SK-N-MC (cell line): Measurements from ENCODE around the gene ALDH3B2.
A peak's percentile ranks its signal among the peaks of the same experiment; 100 is the strongest.

Experiments
- DNase-seq: peaks from one replicate; pipeline ENCODE4 v3.0.0-alpha.2; 2011; ENCODE audit warnings: low read depth, low spot score
- H3K27ac ChIP-seq: fragments of 200-600 bp; sonication (generic); 2 replicates; pipeline ENCODE4 v1.5.1; 2016; ENCODE audit warnings: mixed run types
- H3K36me3 ChIP-seq: fragments of 200-600 bp; sonication (generic); 2 replicates; pipeline ENCODE4 v1.6.1; 2017; ENCODE audit warnings: antibody characterized with exemption, low read length, mixed read lengths; ENCODE audit not compliant: insufficient read depth
- H3K4me3 ChIP-seq: fragments of 200-600 bp; sonication (generic); 2 replicates; pipeline ENCODE4 v1.5.1; 2016
- H3K9ac ChIP-seq: fragments of 200-600 bp; sonication (generic); 2 replicates; pipeline ENCODE4 v1.8.0; 2017; ENCODE audit warnings: mixed run types, mixed read lengths; ENCODE audit not compliant: insufficient read length
- H3K9me3 ChIP-seq: fragments of 200-600 bp; sonication (generic); 2 replicates; pipeline ENCODE4 v1.6.1; 2017; ENCODE audit warnings: low read depth, mild to moderate bottlenecking, antibody characterized with exemption, low read length, moderate library complexity, mixed read lengths
- EZH2 ChIP-seq: fragments of 200-600 bp; sonication (generic); IDR thresholded peaks from one replicate; pipeline ENCODE4 v1.6.1; 2017; ENCODE audit warnings: antibody characterized with exemption
- FOXP2 ChIP-seq: optimal IDR thresholded peaks from 2 replicates; pipeline ENCODE3; 2011; ENCODE audit warnings: mild to moderate bottlenecking, moderate library complexity; ENCODE audit not compliant: insufficient read depth; ENCODE audit errors: extremely low read length, control extremely low read depth
- POLR2AphosphoS5 ChIP-seq: IDR thresholded peaks from 2 replicates; pipeline ENCODE4 v1.6.1; 2012; ENCODE audit warnings: mild to moderate bottlenecking, low read depth, low read length, borderline replicate concordance

The ALDH3B2 gene

GRCh38 chr11:67656278-67656922 lies 18.0 kb downstream of the ALDH3B2 start:
- no peak overlapping the region for H3K9ac ChIP-seq
- no peak overlapping the region for H3K27ac ChIP-seq
- no peak for DNase-seq
- H3K36me3 ChIP-seq, result no peaks in the 10 kb centered on the region
- TF ChIP-seq POLR2AphosphoS5, result no peak
- TF ChIP-seq FOXP2, result no peak
- no peak for TF ChIP-seq EZH2
- no peaks in the 10 kb centered on the region; the same call in 1 of the 2 replicates for H3K9me3 ChIP-seq
- H3K4me3 ChIP-seq, result no peak overlapping the region

GRCh38 chr11:67654225-67654624 lies 20.2 kb downstream of the ALDH3B2 start:
- no peak overlapping the region for H3K4me3 ChIP-seq
- no peak for DNase-seq
- H3K27ac ChIP-seq, result no peak overlapping the region
- H3K9me3 ChIP-seq, result no peaks in the 10 kb centered on the region; the same call in 1 of the 2 replicates
- no peaks in the 10 kb centered on the region for H3K36me3 ChIP-seq
- TF ChIP-seq EZH2, result no peak
- no peak for TF ChIP-seq FOXP2
- no peak for TF ChIP-seq POLR2AphosphoS5
- no peak overlapping the region for H3K9ac ChIP-seq

GRCh38 chr11:67652965-67653845 lies 21.2 kb downstream of the ALDH3B2 start:
- H3K9me3 ChIP-seq, result no peaks in the 10 kb centered on the region; the same call in 1 of the 2 replicates
- no peak for DNase-seq
- no peak overlapping the region for H3K9ac ChIP-seq
- peak overlapping the region; percentile 40; the same call in 1 of the 2 replicates for H3K4me3 ChIP-seq
- H3K36me3 ChIP-seq, result no peaks in the 10 kb centered on the region
- TF ChIP-seq EZH2 (no peak), FOXP2 (no peak), POLR2AphosphoS5 (no peak)
- peak overlapping the region; percentile 56; the same call in 1 of the 2 replicates for H3K27ac ChIP-seq

- DNase-seq, result peak; percentile 53
- Histone ChIP-seq H3K4me3 (peak overlapping the region; percentile 40), H3K36me3 (no peaks in the 10 kb centered on the region), H3K9ac (no peak overlapping the region), H3K27ac (peak overlapping the region; percentile 56; the same call in 1 of the 2 replicates), H3K9me3 (no peaks in the 10 kb centered on the region; the same call in 1 of the 2 replicates)
- no peak; the same call in 1 of the 2 replicates for TF ChIP-seq POLR2AphosphoS5
- no peak for TF ChIP-seq FOXP2
- TF ChIP-seq EZH2, result no peak
Observed at GRCh38 chr11:67651976-67652781, 22.2 kb downstream of the ALDH3B2 start.

DNA sequence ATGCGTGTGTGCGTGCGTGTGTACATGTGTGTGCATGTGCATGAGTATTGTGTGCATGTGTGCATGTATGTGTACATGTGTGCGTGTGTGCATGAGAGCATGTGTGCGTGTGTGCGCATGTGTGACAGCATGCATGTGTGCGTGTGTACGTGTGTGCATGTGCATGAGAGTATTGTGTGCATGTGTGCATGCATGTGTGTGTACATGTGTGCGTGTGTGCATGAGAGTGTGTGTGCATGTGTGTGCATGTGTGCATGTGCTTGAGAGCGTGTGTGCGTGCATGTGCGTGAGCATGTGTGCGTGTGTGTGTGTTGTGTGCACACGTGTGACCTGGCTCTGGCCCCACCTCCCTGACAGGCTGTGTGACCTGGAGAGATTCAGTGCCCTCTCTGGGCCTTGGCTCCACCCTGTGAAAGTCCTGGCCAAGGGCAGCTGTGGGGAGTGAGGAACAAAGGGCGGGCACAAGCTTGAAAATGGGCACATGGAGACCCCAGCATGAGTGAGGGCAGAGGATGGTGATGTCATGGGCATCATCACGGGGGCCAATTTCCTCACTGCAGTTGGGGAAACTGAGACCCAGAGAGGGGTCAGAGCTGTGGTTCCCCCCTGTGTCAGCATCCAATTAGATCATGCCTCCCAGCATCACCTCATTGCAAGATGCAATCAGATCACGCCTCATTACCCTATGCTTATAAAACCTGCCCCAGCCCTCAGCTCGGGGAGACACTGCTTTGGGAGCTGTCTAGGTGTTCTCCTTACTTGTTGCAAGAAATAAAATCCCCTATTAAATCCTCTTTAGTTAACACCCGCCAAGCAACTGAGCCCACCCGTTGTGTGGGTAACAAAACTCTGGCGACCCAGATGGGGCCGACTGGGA lies 24.6 kb downstream of the ALDH3B2 start:
- H3K36me3 ChIP-seq, result no peaks in the 10 kb centered on the region
- no peak for DNase-seq
- TF ChIP-seq POLR2AphosphoS5 (peak; percentile 20; the same call in 1 of the 2 replicates), EZH2 (no peak), FOXP2 (no peak)
- no peak overlapping the region for H3K27ac ChIP-seq
- no peak overlapping the region for H3K9ac ChIP-seq
- H3K4me3 ChIP-seq, result peak overlapping the region; percentile 14; the same call in 1 of the 2 replicates
- H3K9me3 ChIP-seq, result no peaks in the 10 kb centered on the region

GRCh38 chr11:67648796-67649613 lies 25.4 kb downstream of the ALDH3B2 start:
- Histone ChIP-seq H3K9ac (no peak overlapping the region), H3K36me3 (no peaks in the 10 kb centered on the region), H3K9me3 (no peaks in the 10 kb centered on the region), H3K27ac (no peak overlapping the region), H3K4me3 (no peak overlapping the region)
- TF ChIP-seq POLR2AphosphoS5 (no peak), EZH2 (no peak), FOXP2 (no peak)
- DNase-seq, result no peak

DNA sequence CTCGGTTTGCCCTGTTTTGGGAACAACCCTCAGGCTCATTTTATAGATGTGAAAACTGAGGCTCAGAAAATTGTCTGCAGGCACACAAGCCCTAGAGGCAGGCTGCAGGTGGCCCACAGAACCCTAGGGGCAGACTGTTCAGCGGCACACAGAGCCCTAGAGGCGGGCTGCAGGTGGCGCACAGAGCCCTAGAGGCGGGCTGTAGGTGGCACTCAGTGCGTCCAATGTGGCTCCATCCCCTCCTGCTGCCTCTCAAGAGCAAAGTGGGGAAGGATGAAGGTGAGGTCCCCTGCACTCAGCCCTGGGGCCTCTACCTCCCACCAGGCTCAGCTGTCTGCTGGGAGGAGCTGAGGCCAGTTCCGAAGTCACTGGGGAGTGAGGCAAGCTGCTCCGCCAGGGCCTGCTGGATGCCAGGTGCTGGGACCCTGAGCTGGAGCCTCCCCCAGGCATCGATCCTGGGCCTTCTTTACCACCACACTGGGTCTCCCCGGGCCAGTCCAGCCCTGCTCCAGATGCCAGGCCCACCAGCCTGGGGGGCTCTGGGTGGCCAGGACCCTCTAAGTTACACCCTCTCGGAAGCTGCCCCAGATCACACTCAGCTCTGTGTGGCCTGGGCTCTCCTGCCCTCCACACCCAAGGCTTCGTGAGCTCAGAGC lies 26.2 kb downstream of the ALDH3B2 start:
- H3K9me3 ChIP-seq, result no peaks in the 10 kb centered on the region
- H3K27ac ChIP-seq, result no peak overlapping the region
- H3K4me3 ChIP-seq, result no peak overlapping the region
- TF ChIP-seq FOXP2 (no peak), EZH2 (no peak), POLR2AphosphoS5 (no peak)
- H3K9ac ChIP-seq, result no peak overlapping the region
- no peak for DNase-seq
- no peaks in the 10 kb centered on the region for H3K36me3 ChIP-seq
